Thyroid gland (tissue), 4 donors: ENCODE results near the gene CCDC70.

ENCODE experiments used
- POLR2A ChIP-seq, 2 donors: fragments of 450-650 bp; IDR thresholded peaks; one replicate each; pipeline ENCODE4 v1.6.1; 2017; ENCODE audit warnings: antibody characterized with exemption in 2 of 2, mild to moderate bottlenecking in 2 of 2, moderate library complexity in 1 of 2
- TF ChIP-seq, protein P1 (sequence below), 6 experiments: fragments of 200-600 bp in 3 of 6; fragments of 450-650 bp in 3 of 6; sonication (generic) in 3 of 6; IDR thresholded peaks; one replicate each; pipeline ENCODE4 v1.5.1; 2016 to 2019; ENCODE audit warnings: antibody characterized with exemption in 6 of 6, mild to moderate bottlenecking in 2 of 6, inconsistent platforms in 1 of 6, moderate library complexity in 1 of 6

DNA sequence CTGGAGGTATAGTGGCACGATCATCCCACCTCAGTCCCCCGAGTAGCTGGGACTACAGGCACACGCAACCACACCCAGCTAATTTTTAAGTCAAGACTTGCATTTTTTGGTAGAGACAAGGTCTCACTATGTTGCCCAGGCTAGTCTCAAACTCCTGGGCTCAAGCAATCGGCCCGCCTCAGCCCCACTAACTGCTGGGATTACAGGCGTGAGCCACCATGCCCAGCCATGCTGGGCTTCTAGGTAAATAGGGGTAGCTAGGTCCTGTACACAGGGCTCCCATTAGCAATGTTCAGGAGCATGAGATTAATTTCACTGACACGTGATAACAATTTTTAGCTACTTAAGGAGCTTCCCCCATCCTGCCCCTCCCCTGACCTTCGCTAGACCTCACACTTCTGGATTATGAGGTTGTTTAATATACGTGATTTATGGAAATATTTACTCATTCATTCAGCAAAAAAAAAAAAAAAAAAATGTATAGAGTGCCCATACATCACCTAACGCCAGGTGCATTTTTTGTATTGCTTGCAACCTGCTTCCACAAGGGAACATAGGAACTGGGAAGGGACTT, 36.0 kb upstream of the CCDC70 start:
- TF ChIP-seq, protein P1, sequence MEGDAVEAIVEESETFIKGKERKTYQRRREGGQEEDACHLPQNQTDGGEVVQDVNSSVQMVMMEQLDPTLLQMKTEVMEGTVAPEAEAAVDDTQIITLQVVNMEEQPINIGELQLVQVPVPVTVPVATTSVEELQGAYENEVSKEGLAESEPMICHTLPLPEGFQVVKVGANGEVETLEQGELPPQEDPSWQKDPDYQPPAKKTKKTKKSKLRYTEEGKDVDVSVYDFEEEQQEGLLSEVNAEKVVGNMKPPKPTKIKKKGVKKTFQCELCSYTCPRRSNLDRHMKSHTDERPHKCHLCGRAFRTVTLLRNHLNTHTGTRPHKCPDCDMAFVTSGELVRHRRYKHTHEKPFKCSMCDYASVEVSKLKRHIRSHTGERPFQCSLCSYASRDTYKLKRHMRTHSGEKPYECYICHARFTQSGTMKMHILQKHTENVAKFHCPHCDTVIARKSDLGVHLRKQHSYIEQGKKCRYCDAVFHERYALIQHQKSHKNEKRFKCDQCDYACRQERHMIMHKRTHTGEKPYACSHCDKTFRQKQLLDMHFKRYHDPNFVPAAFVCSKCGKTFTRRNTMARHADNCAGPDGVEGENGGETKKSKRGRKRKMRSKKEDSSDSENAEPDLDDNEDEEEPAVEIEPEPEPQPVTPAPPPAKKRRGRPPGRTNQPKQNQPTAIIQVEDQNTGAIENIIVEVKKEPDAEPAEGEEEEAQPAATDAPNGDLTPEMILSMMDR (IDR thresholded peaks at IDR 0.05) = no peak
- TF ChIP-seq POLR2A (IDR thresholded peaks at IDR 0.05) = no peak
